HCT116 (cell line): ENCODE data around the gene ELOF1. TPM values are rescaled to one million over a fixed set of nuclear protein-coding genes. Genes with fewer than 3 reads are reported as not detected.
A peak's percentile ranks its signal among the peaks of the same experiment; 100 is the strongest.

ENCODE experiments used
- ATAC-seq: fragments of 200-7000 bp; cut with Tn5 transposase; 2 replicates; pipeline ENCODE4 v1.9.1; 2020; ENCODE audit warnings: mild to moderate bottlenecking, moderate library complexity
- BruUV-seq: library from RNA; stranded (reverse); fragments of 400-500 nt; replicated peaks from 2 replicates; lab custom pipeline; 2021; lab: Mats Ljungman, UMichigan
- CTCF ChIA-PET: fragments of 300-600 bp; sonication (Branson Sonifier 250); formaldehyde crosslinking; loops from one replicate; lab custom pipeline; 2021; ENCODE audit warnings: antibody characterized with exemption; lab: Charles Lee
- POLR2A ChIA-PET: fragments of 300-600, 350-600 bp; sonication (Branson Sonifier 250); formaldehyde crosslinking; loops from one replicate; lab custom pipeline; 2021; ENCODE audit warnings: antibody characterized with exemption; lab: Charles Lee
- RAD21 ChIA-PET, 2 experiments: fragments of 300-600 bp; sonication (Branson Sonifier 250); formaldehyde crosslinking; loops; one replicate each; lab custom pipeline; 2023; ENCODE audit warnings: low total read pairs in 2 of 2; ENCODE audit not compliant: uncharacterized antibody in 2 of 2, unreplicated experiment in 2 of 2, low non-redundant PET in 1 of 2; lab: Charles Lee
- DNase-seq: peaks from one replicate; pipeline ENCODE4 v3.0.0-alpha.2; 2010; ENCODE audit warnings: low read depth, low spot score
- H2AFZ ChIP-seq: fragments of 200-600 bp; shearing (Covaris generic), sonication (generic); 2 replicates; pipeline ENCODE4 v1.6.1; 2017; ENCODE audit warnings: low read depth, mixed run types, mixed read lengths, antibody characterized with exemption, low read length; ENCODE audit not compliant: poor library complexity, severe bottlenecking
- H3K27ac ChIP-seq: 2 replicates; pipeline ENCODE4 v1.5.1; 2012; ENCODE audit warnings: low read depth, low read length
- H3K27me3 ChIP-seq: fragments of 200-600 bp; sonication (generic); 2 replicates; pipeline ENCODE4 v1.6.1; 2016; ENCODE audit warnings: mixed run types, low read length, mixed read lengths; ENCODE audit not compliant: insufficient read depth
- H3K36me3 ChIP-seq, 2 experiments: fragments of 200-500 bp in 1 of 2; fragments of 200-600 bp in 1 of 2; sonication (Bioruptor generic) in 1 of 2; sonication (generic) in 1 of 2; 2 replicates each; pipeline versions ENCODE4 v1.5.1 to v1.6.1; 2014 to 2016; ENCODE audit warnings: low read length in 2 of 2, inconsistent platforms in 1 of 2, mixed read lengths in 1 of 2, mixed run types in 1 of 2; ENCODE audit not compliant: insufficient read depth in 2 of 2, control insufficient read depth in 1 of 2
- H3K4me1 ChIP-seq, 2 experiments: fragments of 200-600 bp in 1 of 2; sonication (generic) in 1 of 2; 2 replicates each; pipeline versions ENCODE4 v1.5.1 to v1.6.1; 2012 to 2017; ENCODE audit warnings: low read length in 2 of 2, inconsistent platforms in 1 of 2, mild to moderate bottlenecking in 1 of 2, mixed read lengths in 1 of 2, mixed run types in 1 of 2, moderate library complexity in 1 of 2; ENCODE audit not compliant: insufficient read depth in 2 of 2, control insufficient read depth in 1 of 2
- H3K4me2 ChIP-seq: fragments of 200-600 bp; sonication (generic); 2 replicates; pipeline ENCODE4 v1.6.1; 2017; ENCODE audit warnings: mixed run types, low read length, mixed read lengths
- H3K4me3 ChIP-seq, 2 experiments: fragments of 200-600 bp in 1 of 2; sonication (generic) in 1 of 2; replicated peaks in 1 of 2; 2 replicates each; pipeline ENCODE4 v1.5.1; 2011 to 2016; ENCODE audit warnings: low read length in 2 of 2, control low read depth in 1 of 2, low read depth in 1 of 2, mild to moderate bottlenecking in 1 of 2, mixed read lengths in 1 of 2, mixed run types in 1 of 2
- H3K79me2 ChIP-seq: fragments of 200-600 bp; sonication (generic); 2 replicates; pipeline ENCODE4 v1.6.1; 2017; ENCODE audit warnings: mild to moderate bottlenecking, mixed run types, low read length, moderate library complexity, mixed read lengths; ENCODE audit not compliant: insufficient read depth
- H3K9ac ChIP-seq: fragments of 200-600 bp; sonication (generic); 2 replicates; pipeline ENCODE4 v1.6.1; 2016; ENCODE audit warnings: low read length, mixed read lengths
- H3K9me2 ChIP-seq: fragments of 200-600 bp; sonication (generic), shearing (Covaris generic); 2 replicates; pipeline ENCODE4 v1.6.1; 2017; ENCODE audit warnings: mixed run types, mild to moderate bottlenecking, moderate library complexity; ENCODE audit not compliant: insufficient read depth
- H3K9me3 ChIP-seq, 2 experiments: fragments of 200-500 bp in 1 of 2; fragments of 200-600 bp in 1 of 2; sonication (Bioruptor generic) in 1 of 2; sonication (generic) in 1 of 2; 2 replicates each; pipeline ENCODE4 v1.6.1; 2014 to 2017; ENCODE audit warnings: low read length in 2 of 2, mixed read lengths in 2 of 2, inconsistent platforms in 1 of 2, low read depth in 1 of 2, mild to moderate bottlenecking in 1 of 2, mixed run types in 1 of 2, moderate library complexity in 1 of 2; ENCODE audit not compliant: control insufficient read depth in 1 of 2, insufficient read depth in 1 of 2
- H4K20me1 ChIP-seq: fragments of 200-600 bp; sonication (generic), shearing (Covaris generic); 2 replicates; pipeline ENCODE4 v1.6.1; 2017; ENCODE audit warnings: mixed run types, mild to moderate bottlenecking, moderate library complexity; ENCODE audit not compliant: insufficient read depth
- ATF3 ChIP-seq: IDR thresholded peaks from 2 replicates; pipeline ENCODE4 v1.6.1; 2012
- CBX3 ChIP-seq: IDR thresholded peaks from 2 replicates; pipeline ENCODE4 v1.6.1; 2012; ENCODE audit warnings: low read depth
- CEBPB ChIP-seq: IDR thresholded peaks from 2 replicates; pipeline ENCODE4 v1.6.1; 2012; ENCODE audit warnings: low read depth
- CTCF ChIP-seq, 3 experiments: fragments of 200-600 bp in 1 of 3; sonication (generic) in 1 of 3; IDR thresholded peaks in 2 of 3; conservative IDR thresholded peaks in 1 of 3; 2 replicates each; pipeline ENCODE4 v1.5.1; 2012 to 2017; ENCODE audit warnings: low read depth in 2 of 3, low read length in 2 of 3, antibody characterized with exemption in 1 of 3, borderline replicate concordance in 1 of 3, control low read depth in 1 of 3, mild to moderate bottlenecking in 1 of 3, mixed read lengths in 1 of 3, mixed run types in 1 of 3, moderate library complexity in 1 of 3; ENCODE audit not compliant: insufficient read depth in 1 of 3
- EGR1 ChIP-seq: IDR thresholded peaks from 2 replicates; pipeline ENCODE4 v1.6.1; 2012; ENCODE audit warnings: low read depth
- ELF1 ChIP-seq: IDR thresholded peaks from 2 replicates; pipeline ENCODE4 v1.6.1; 2012; ENCODE audit warnings: low read depth, borderline replicate concordance
- EZH2 ChIP-seq: fragments of 200-600 bp; sonication (generic); IDR thresholded peaks from 2 replicates; pipeline ENCODE4 v1.6.1; 2017; ENCODE audit warnings: antibody characterized with exemption, mixed run types
- EZH2phosphoT487 ChIP-seq: fragments of 200-600 bp; IDR thresholded peaks from 2 replicates; pipeline ENCODE4 v1.6.1; 2018; ENCODE audit warnings: antibody characterized with exemption, borderline replicate concordance
- FOSL1 ChIP-seq: IDR thresholded peaks from 2 replicates; pipeline ENCODE4 v1.6.1; 2012; ENCODE audit warnings: low read depth
- JUND ChIP-seq: IDR thresholded peaks from 2 replicates; pipeline ENCODE4 v1.6.1; 2012
- POLR2AphosphoS5 ChIP-seq: IDR thresholded peaks from 2 replicates; pipeline ENCODE4 v1.6.1; 2011; ENCODE audit warnings: mild to moderate bottlenecking, low read depth, low read length, moderate library complexity
- RAD21 ChIP-seq: IDR thresholded peaks from 2 replicates; pipeline ENCODE4 v1.6.1; 2012; ENCODE audit warnings: low read depth, mild to moderate bottlenecking
- REST ChIP-seq: IDR thresholded peaks from 2 replicates; pipeline ENCODE4 v1.6.1; 2012; ENCODE audit warnings: low read depth
- SIN3A ChIP-seq: IDR thresholded peaks from 2 replicates; pipeline ENCODE4 v1.6.1; 2012; ENCODE audit warnings: low read depth
- SP1 ChIP-seq: IDR thresholded peaks from 2 replicates; pipeline ENCODE4 v1.6.1; 2012; ENCODE audit warnings: low read depth
- SRF ChIP-seq: IDR thresholded peaks from 2 replicates; pipeline ENCODE4 v1.6.1; 2012; ENCODE audit warnings: low read depth
- TCF7L2 ChIP-seq: IDR thresholded peaks from 2 replicates; pipeline ENCODE4 v1.7.0; 2011; ENCODE audit warnings: borderline replicate concordance, inconsistent platforms; ENCODE audit not compliant: insufficient read depth, insufficient read length; ENCODE audit errors: extremely low read depth
- YY1 ChIP-seq: IDR thresholded peaks from 2 replicates; pipeline ENCODE4 v1.6.1; 2011; ENCODE audit warnings: low read length, low read depth, moderate library complexity, mild to moderate bottlenecking; ENCODE audit not compliant: insufficient replicate concordance; ENCODE audit errors: extremely low read depth
- ZFX ChIP-seq: fragments of 450-650 bp; IDR thresholded peaks from 2 replicates; pipeline ENCODE4 v1.6.1; 2017
- ZNF274 ChIP-seq: fragments of 200-500 bp; sonication (Bioruptor generic); IDR thresholded peaks from 2 replicates; pipeline ENCODE4 v1.6.1; 2014; ENCODE audit warnings: mild to moderate bottlenecking, low read depth, low read length, inconsistent platforms
- intact Hi-C: fragments of 100-400 bp; cut with micrococcal nuclease; formaldehyde crosslinking; loops from 2 replicates; pipeline ENCODE4 v1.10.0; 2022
- total RNA-seq: library from RNA; stranded (reverse); gene quantifications from one replicate; pipeline ENCODE4 v1.2.1, GENCODE V29; 2021; ENCODE audit not compliant: unreplicated experiment
- TF ChIP-seq, protein P1 (sequence below): IDR thresholded peaks from 2 replicates; pipeline ENCODE4 v1.6.1; 2011; ENCODE audit warnings: mild to moderate bottlenecking, low read length, moderate library complexity; ENCODE audit not compliant: insufficient replicate concordance; ENCODE audit errors: extremely low read depth

The ELOF1 gene
- total RNA-seq, 1 experiment from 2014 or later: 74.5 TPM

- Histone ChIP-seq H3K9me3 (no peaks in the 10 kb centered on the region), H3K79me2 (peaks cover 21% of the 10 kb centered on the region), H3K27ac (no peak overlapping the region), H3K36me3 (no peaks in the 10 kb centered on the region), H2AFZ (no peak overlapping the region), H3K4me1 (peaks cover 26 to 50% of the 10 kb centered on the region in 2 experiments), H3K9ac (no peak overlapping the region), H4K20me1 (no peaks in the 10 kb centered on the region), H3K9me2 (no peaks in the 10 kb centered on the region), H3K27me3 (no peaks in the 10 kb centered on the region), H3K4me2 (no peak overlapping the region), H3K4me3 (no peak overlapping the region)
- CTCF ChIA-PET: interaction anchor here (0.7 to 1.2 kb wide), 2 partner anchors 28 to 149 kb away, joined by 3 to 6 read pairs; partner anchors contain the start of gene ELOF1
- POLR2A ChIA-PET: interaction anchor here (0.7 kb wide), 1 partner anchor 29 kb away, joined by 3 read pairs; the partner anchor contains the start of gene ELOF1
- RAD21 ChIA-PET: interaction anchor here (0.6 kb wide), 2 partner anchors 20 to 24 kb away, joined by 5 to 6 read pairs; no protein-coding TSS in a partner anchor
- ATAC-seq: peak; percentile 57
- DNase-seq: peak; percentile 96
- intact Hi-C loops: no loop called here
- no TSS peak for BruUV-seq
- TF ChIP-seq ZFX (no peak), FOSL1 (no peak), POLR2AphosphoS5 (no peak; the same call in 1 of the 2 replicates), EGR1 (peak; percentile 40; the same call in 1 of the 2 replicates), TCF7L2 (no peak), RAD21 (peak; percentile 32; the same call in 1 of the 2 replicates), JUND (no peak), SIN3A (peak; percentile 81; the same call in 1 of the 2 replicates), EZH2 (no peak), CTCF (IDR thresholded peaks at IDR 0.05 in 2 of 3, conservative IDR thresholded peaks at IDR 0.05 in 1 of 3; ENCODE audit: borderline replicate concordance in 1 of 3, insufficient read depth in 1 of 3, low read depth in 2 of 3, low read length in 2 of 3) (peak; percentile 31 to 62 (median 47); a peak in 5 of 6 replicates), ZNF274 (no peak), REST (no peak), YY1 (no peak), SRF (no peak), ELF1 (no peak), CEBPB (peak; percentile 52; the same call in 1 of the 2 replicates), EZH2phosphoT487 (no peak), CBX3 (peak; percentile 58; the same call in 1 of the 2 replicates), ATF3 (no peak), SP1 (peak; percentile 87)
- TF ChIP-seq, protein P1, sequence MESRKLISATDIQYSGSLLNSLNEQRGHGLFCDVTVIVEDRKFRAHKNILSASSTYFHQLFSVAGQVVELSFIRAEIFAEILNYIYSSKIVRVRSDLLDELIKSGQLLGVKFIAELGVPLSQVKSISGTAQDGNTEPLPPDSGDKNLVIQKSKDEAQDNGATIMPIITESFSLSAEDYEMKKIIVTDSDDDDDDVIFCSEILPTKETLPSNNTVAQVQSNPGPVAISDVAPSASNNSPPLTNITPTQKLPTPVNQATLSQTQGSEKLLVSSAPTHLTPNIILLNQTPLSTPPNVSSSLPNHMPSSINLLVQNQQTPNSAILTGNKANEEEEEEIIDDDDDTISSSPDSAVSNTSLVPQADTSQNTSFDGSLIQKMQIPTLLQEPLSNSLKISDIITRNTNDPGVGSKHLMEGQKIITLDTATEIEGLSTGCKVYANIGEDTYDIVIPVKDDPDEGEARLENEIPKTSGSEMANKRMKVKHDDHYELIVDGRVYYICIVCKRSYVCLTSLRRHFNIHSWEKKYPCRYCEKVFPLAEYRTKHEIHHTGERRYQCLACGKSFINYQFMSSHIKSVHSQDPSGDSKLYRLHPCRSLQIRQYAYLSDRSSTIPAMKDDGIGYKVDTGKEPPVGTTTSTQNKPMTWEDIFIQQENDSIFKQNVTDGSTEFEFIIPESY: no peak
Observed at GRCh38 chr19:11530432-11530831, 28.6 kb downstream of the ELOF1 start.
